ENCODE data around the gene INPP4A.
A peak's percentile ranks its signal among the peaks of the same experiment; 100 is the strongest.

The INPP4A gene

DNA sequence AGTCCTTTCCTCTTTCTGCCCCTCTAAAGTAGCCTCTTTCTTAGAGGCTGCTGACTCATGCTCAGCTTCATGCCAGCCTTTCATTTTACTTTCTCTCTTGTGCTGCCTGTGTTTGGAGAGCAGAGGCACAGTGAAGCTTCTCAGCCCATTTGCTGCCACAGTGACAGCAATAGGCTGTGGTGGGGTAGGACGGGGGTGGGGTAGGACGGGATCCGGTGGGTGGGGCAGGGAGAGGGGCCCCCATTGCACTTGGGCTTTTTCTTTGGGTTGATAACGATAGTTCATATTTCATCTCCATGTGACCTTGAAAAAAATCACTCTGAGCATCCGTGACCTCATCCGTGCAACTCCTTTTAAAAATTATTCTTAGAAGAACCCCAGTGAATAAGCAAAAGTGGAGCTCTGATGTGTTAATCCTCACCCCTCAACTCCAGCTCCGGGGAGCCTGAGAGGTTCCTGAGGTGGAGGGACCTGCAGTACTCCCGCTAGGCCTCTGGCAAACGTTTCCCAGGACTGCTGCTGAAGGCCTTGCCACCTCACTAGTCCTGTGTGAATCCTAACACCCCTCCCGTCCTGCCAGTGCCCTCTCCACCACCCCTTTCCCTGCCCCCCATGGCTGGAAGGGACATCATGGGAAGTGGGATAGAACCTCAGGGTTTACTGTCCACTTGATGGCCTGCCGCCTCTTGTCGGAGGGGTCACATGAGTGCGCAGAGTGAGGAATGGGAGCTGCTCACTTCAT, 70.8 kb downstream of the INPP4A start:
- peak; percentile 59 for DNase-seq

GRCh38 chr2:98516571-98516970, 71.9 kb downstream of the INPP4A start:
- no peak for DNase-seq

GRCh38 chr2:98517636-98518035, 73.0 kb downstream of the INPP4A start:
- DNase-seq: no peak

DNA sequence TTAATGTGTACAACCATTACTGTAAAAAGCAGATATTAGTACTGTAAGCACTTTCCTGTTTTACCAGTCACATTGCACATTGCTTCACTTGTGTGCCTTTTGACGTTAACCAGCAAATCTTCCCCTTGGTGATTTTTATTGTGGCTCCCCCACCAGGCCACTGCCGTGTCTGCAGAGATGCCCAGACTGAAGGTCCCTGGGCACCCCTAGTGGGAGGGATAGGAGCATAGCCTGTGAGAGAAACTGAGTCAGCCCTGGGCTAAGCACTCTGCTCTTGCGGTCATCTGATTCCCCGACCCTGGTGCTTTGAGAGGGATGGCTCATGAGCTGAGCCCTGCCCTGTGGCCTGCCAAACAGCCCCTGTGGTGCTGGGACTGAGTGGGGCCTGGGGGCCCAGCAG, 73.4 kb downstream of the INPP4A start:
- peak; percentile 21 for DNase-seq

GRCh38 chr2:98519156-98519555, 74.5 kb downstream of the INPP4A start:
- DNase-seq: no peak

DNA sequence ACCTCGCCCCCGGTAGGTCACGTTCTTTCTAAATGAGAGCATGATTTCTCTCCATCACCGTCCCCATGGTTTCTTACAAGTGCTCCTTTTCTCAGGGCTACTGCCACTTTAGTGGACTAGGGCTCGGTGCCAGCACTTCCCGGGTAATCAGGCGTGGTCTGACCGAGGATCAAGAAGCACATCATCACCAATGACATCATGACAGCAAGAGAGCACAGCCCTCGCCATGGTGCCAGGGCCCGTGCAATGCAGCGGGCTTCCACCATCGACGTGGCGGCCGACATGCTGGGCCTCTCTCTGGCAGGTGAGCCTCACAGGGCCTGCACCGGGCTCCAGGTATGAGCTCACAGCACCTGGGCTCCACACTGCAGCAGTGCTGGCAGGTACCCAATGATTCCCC, 75.2 kb downstream of the INPP4A start:
- DNase-seq: no peak

DNA sequence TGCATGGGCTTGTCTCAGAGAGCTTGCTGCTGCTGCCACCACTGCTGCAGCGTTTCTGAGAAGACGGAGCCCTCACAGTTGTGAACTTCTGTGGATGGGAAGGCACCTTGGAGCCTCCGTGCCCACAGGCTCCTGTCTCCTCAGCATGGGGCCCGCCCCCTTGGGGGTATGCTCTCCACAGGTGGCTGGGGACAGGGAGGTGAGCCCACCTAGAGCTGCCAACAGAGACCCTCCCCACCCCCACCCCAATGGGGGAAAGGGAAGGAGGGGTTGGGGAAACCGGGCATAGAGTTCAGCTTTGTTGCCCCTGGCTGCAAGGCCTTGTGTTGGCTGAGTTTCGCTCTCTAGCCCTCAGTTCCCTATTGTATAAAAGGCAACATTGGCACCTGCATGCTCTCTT, 76.1 kb downstream of the INPP4A start:
- DNase-seq: no peak

- DNase-seq: no peak
These were observed 76.6 kb downstream of the INPP4A start for GRCh38 chr2:98521266-98521665.

- peak; percentile 11 for DNase-seq
These were observed 78.2 kb downstream of the INPP4A start for GRCh38 chr2:98522854-98523253.

GRCh38 chr2:98524168-98524567, 79.5 kb downstream of the INPP4A start:
- DNase-seq: no peak

DNA sequence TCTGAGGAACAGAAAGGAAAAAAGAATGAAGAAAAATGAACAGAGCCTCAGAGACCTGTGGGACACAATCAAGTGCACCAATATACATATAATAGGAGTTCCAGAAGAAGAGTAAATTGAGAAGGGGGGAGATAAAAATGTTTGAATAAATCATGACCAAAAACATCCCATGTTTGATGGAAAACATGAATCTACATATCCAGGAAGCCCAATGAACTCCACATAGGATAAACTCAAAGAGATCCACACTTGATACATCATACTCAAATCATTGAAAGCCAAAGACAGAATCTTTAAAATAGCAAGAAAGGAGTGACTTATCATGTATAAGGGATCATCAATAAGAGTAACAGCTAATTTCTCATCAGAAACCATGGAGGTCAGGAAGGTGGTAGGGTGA, 83.7 kb downstream of the INPP4A start:
- DNase-seq: no peak

- no peak for DNase-seq
These were observed 85.5 kb downstream of the INPP4A start for GRCh38 chr2:98530114-98530513.

DNA sequence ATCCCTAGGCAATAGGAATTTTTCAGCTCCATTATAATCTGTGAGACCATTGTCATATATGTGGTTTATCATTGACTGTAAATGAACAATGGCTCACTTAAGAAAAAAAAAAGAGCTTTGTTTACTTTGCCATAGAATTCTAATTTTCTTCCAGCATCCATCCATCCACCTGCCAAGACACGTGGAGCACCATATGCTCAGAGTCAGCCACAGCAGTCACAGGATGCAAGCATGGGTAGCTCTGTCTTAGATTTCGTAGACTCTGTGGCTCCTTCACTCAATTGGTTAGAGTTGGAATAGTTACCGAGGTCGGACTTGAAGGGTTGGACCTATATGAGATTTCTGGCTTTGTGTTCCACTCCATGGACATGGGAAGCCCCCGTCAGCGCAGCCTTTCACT, 88.1 kb downstream of the INPP4A start:
- no peak for DNase-seq

- no peak for DNase-seq
These were observed 88.9 kb downstream of the INPP4A start for GRCh38 chr2:98533547-98533946.

DNA sequence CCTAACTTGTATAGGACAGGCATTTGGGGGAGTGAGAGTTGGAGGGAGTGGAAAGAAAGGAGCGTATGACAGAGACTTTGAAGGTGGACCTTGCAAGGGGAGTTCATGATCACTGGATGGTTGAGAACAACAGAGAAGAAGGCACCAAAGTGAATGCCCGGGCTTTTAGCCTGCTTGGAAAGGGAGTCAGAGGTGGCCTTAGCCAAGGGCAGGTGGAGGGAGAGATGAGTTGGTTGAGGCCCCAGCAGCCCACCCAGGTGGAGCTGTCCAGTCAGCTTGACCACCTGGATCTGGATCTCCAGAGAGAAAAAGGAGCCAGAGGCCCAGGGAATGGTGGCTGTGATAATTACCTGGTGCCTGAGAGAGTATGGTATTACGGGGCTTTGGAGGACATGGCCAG, 90.1 kb downstream of the INPP4A start:
- DNase-seq: no peak

GRCh38 chr2:98535971-98536677, 91.5 kb downstream of the INPP4A start:
- no peak for DNase-seq

DNA sequence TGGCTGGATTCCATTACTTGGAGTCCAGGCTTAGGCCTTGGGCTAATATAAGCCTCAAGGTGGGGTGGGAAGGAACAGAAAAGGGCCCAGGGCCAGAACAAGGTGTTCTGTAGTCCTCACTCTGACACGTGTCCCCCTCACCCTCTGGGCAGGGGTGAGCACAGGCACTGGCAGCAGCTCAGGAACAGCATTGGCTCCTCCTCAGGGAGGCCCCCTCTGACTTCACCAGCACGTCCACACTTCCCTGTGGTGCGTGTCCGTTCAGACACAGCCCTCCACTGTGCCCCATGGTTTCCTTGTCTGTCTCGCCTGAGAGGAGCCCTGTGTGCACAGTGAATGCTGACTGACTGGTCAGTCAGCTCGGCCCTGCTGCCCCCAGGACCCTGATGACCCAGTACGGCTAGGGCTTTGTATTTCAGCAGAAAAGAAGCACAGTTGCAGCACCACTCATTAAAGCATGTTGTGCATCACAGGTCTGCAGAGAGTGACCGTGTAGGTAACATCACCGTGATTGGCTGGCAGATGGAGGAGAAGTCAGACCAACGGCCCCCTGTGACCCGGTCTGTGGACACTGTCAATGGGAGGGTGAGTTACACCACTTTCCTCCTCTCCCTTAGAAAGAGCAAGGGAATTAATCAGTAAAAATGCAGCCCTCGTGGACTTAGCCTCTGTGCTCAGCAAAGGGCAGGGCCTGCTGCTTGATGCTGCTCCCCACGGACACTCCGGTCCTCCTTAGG, 92.9 kb downstream of the INPP4A start:
- no peak for DNase-seq

GRCh38 chr2:98538280-98539041, 93.8 kb downstream of the INPP4A start:
- peak; percentile 51 for DNase-seq

DNA sequence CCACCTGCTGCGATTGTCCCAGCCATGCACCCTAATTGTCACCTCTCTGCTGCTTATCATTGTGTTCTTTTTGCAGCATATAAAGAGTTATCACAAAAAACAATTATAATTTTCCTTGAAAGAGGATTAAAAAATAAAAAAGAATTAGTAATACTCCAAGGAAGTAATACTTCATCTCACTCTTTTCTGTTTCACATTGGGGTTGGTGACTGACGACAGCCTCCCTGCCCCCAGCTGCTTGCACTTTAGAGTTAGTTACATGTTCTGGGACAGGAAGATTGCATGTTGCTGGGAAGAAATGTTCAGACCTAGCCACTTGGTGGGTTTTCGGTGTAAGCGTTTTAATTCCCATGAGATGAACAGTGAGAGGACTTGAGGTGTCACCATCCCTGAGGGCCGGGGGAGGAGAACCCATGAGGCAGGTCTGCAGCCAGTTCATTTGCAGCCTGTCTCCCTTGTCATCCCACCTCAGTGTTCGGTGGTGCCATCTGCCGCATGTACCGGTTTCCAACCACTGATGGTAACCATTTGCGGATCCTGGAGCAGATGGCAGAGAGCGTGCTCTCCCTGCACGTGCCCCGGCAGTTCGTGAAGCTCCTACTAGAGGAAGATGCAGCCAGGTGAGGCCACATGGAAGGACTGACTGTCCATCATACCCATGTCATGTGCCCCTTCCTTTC, 94.5 kb downstream of the INPP4A start:
- no peak for DNase-seq

- no peak for DNase-seq
These were observed 95.9 kb downstream of the INPP4A start for GRCh38 chr2:98540536-98540935.

- DNase-seq: no peak
These were observed 96.8 kb downstream of the INPP4A start for GRCh38 chr2:98541489-98541888.

- DNase-seq: peak; percentile 77
These were observed 97.2 kb downstream of the INPP4A start for GRCh38 chr2:98541906-98542305.

GRCh38 chr2:98543214-98543613, 98.6 kb downstream of the INPP4A start:
- DNase-seq: no peak
